HepG2 (cell line): ENCODE results near the gene GNA12. TPM values are rescaled to one million over a fixed set of nuclear protein-coding genes. Genes with fewer than 3 reads are reported as not detected.
"Not testable (repeated sequence)": the region's sequence is repeated elsewhere in the genome, so short reads cannot be mapped to it uniquely, and the experiment has no call there.

Experiments used
- ATAC-seq: fragments of 200-7000 bp; cut with Tn5 transposase; 3 replicates; pipeline ENCODE4 v1.9.1; 2020; ENCODE audit warnings: mild to moderate bottlenecking, moderate library complexity
- BruUV-seq: library from RNA; stranded (reverse); fragments of 400-500 nt; replicated peaks from 2 replicates; lab custom pipeline; 2021; lab: Mats Ljungman, UMichigan
- CTCF ChIA-PET: fragments of 300-600 bp; formaldehyde crosslinking; extraction: SDS; loops from one replicate; lab custom pipeline; 2021; ENCODE audit warnings: low total read pairs, inconsistent platforms, low intra/inter-chr PET ratio; lab: Yijun Ruan, JAX
- POLR2A ChIA-PET: fragments of 350-600 bp; sonication (Branson Sonifier 250); formaldehyde crosslinking; loops from one replicate; lab custom pipeline; 2020; ENCODE audit warnings: antibody characterized with exemption, inconsistent platforms; lab: Yijun Ruan, JAX
- DNase-seq: peaks from one replicate; pipeline ENCODE4 v3.0.0-alpha.2; 2015; ENCODE audit warnings: low spot score
- FAIRE-seq: peaks from 3 replicates; lab custom pipeline; 2011; peaks lifted over from hg19 to GRCh38; lab: Jason Lieb, UNC
- H2AFZ ChIP-seq: one replicate; pipeline ENCODE4 v1.6.1; 2011; ENCODE audit warnings: low read length, inconsistent platforms
- H3K27ac ChIP-seq: fragments of 300-600 bp; 3 replicates; pipeline ENCODE4 v1.8.0; 2011; ENCODE audit warnings: mixed run types, mild to moderate bottlenecking, mixed read lengths, low read length, inconsistent platforms; ENCODE audit not compliant: insufficient read depth; ENCODE audit errors: extremely low read length
- H3K27me3 ChIP-seq, 2 experiments: fragments of 200-600 bp in 1 of 2; 2 replicates in 1 of 2; 3 replicates in 1 of 2; pipeline versions ENCODE4 v1.6.0 to v1.8.0; 2011; ENCODE audit warnings: low read length in 2 of 2, mild to moderate bottlenecking in 2 of 2, moderate library complexity in 2 of 2, inconsistent platforms in 1 of 2; ENCODE audit not compliant: insufficient read depth in 2 of 2, control insufficient read depth in 1 of 2
- H3K36me3 ChIP-seq, 2 experiments: fragments of 200-600 bp in 1 of 2; replicated peaks in 1 of 2; 2 replicates in 1 of 2; 3 replicates in 1 of 2; pipeline versions ENCODE4 v1.5.1 to v1.8.0; 2011; ENCODE audit warnings: low read length in 2 of 2, inconsistent platforms in 1 of 2; ENCODE audit not compliant: insufficient read depth in 2 of 2, control insufficient read depth in 1 of 2
- H3K4me1 ChIP-seq: 2 replicates; pipeline ENCODE4 v1.5.1; 2012; ENCODE audit warnings: low read length, inconsistent platforms; ENCODE audit not compliant: insufficient read depth
- H3K4me2 ChIP-seq: 2 replicates; pipeline ENCODE4 v1.6.0; 2011; ENCODE audit warnings: low read depth, low read length, inconsistent platforms
- H3K4me3 ChIP-seq, 3 experiments: fragments of 200-600 bp in 1 of 3; sonication (generic), shearing (Covaris generic) in 1 of 3; replicated peaks in 1 of 3; 2 replicates each; pipeline ENCODE4 v1.5.1; 2011 to 2016; ENCODE audit warnings: low read length in 3 of 3, inconsistent platforms in 2 of 3, low read depth in 2 of 3, mild to moderate bottlenecking in 2 of 3, control low read depth in 1 of 3, mixed read lengths in 1 of 3; ENCODE audit not compliant: insufficient read depth in 1 of 3
- H3K79me2 ChIP-seq: one replicate; pipeline ENCODE4 v1.6.1; 2011; ENCODE audit warnings: low read length, inconsistent platforms; ENCODE audit not compliant: insufficient read depth
- H3K9ac ChIP-seq: 2 replicates; pipeline ENCODE4 v1.6.0; 2011; ENCODE audit warnings: mild to moderate bottlenecking, low read depth, low read length, inconsistent platforms; ENCODE audit not compliant: insufficient read depth
- H3K9me3 ChIP-seq: 2 replicates; pipeline ENCODE4 v1.5.1; 2012; ENCODE audit warnings: mild to moderate bottlenecking, low read length
- H4K20me1 ChIP-seq: 2 replicates; pipeline ENCODE4 v1.6.0; 2011; ENCODE audit warnings: inconsistent platforms, mild to moderate bottlenecking, low read length, moderate library complexity; ENCODE audit not compliant: insufficient read depth
- ARID2 ChIP-seq: sonication (generic); formaldehyde crosslinking; IDR thresholded peaks from 2 replicates; pipeline ENCODE4 v1.8.1; 2022; ENCODE audit warnings: mild to moderate bottlenecking, missing genetic modification reagents, borderline replicate concordance
- BORCS8-MEF2B ChIP-seq: sonication (generic); formaldehyde crosslinking; IDR thresholded peaks from 2 replicates; pipeline ENCODE4 v1.8.0; 2022; ENCODE audit warnings: mild to moderate bottlenecking, missing genetic modification reagents
- EED ChIP-seq: sonication (generic); formaldehyde crosslinking; IDR thresholded peaks from 2 replicates; pipeline ENCODE4 v1.5.0; 2020; ENCODE audit warnings: mild to moderate bottlenecking, missing genetic modification reagents
- FOXJ3 ChIP-seq: sonication (generic); formaldehyde crosslinking; IDR thresholded peaks from 2 replicates; pipeline ENCODE4 v1.4.0; 2020; ENCODE audit warnings: missing genetic modification reagents, mild to moderate bottlenecking, borderline replicate concordance
- HNF4G ChIP-seq, 2 experiments: sonication (generic) in 1 of 2; formaldehyde crosslinking in 1 of 2; IDR thresholded peaks; 2 replicates each; pipeline versions ENCODE4 v1.4.0 to v1.6.1; 2011 to 2020; ENCODE audit warnings: borderline replicate concordance in 2 of 2, low read depth in 2 of 2, mild to moderate bottlenecking in 2 of 2, low read length in 1 of 2, missing genetic modification reagents in 1 of 2, moderate library complexity in 1 of 2
- whole genome bisulfite sequencing: methylation state at CpG from one replicate; pipeline ENCODE4 v1.1.6; 2017; ENCODE audit warnings: low lambda C conversion rate; 5-methylcytosine and 5-hydroxymethylcytosine counted together
- in situ Hi-C: cut with HindIII; loops from 2 replicates; pipeline ENCODE4 v1.10.0; 2017; ENCODE audit warnings: low pct_unique_long_range_greater_than_20kb; ENCODE audit not compliant: extremely low pct_ligation_motif_present
- intact Hi-C: fragments of 100-400 bp; cut with micrococcal nuclease; formaldehyde crosslinking; loops from one replicate; pipeline ENCODE4 v1.10.0; 2022; ENCODE audit not compliant: unreplicated experiment
- polyA plus RNA-seq, 8 experiments: library from polyadenylated mRNA; depleted of rRNA in 3 of 8; stranded (reverse) in 7 of 8; unstranded in 1 of 8; fragments of >200 nt; fragmentation: Illumina TruSeq in 4 of 8; extraction: Trizol in 4 of 8; gene quantifications; 2 replicates each; pipeline versions ENCODE4 v1.2.1 to v1.2.3, GENCODE V29; 2011 to 2016; ENCODE audit warnings: low read depth in 4 of 8, missing spikeins in 1 of 8, mixed read lengths in 1 of 8; ENCODE audit not compliant: insufficient read depth in 1 of 8
- total RNA-seq, 5 experiments: library from RNA; depleted of rRNA; stranded (reverse); fragments of >200 nt; fragmentation: Illumina TruSeq; extraction: Trizol; gene quantifications; 2 replicates each; pipeline ENCODE4 v1.2.3, GENCODE V29; 2016; ENCODE audit warnings: low read depth in 1 of 5
- TF ChIP-seq, protein P1 (sequence below): sonication (generic); formaldehyde crosslinking; IDR thresholded peaks from 2 replicates; pipeline ENCODE4 v1.4.0; 2020; ENCODE audit warnings: missing genetic modification reagents, borderline replicate concordance

Gene GNA12
- total and polyA plus RNA-seq, 2 of the 13 experiments (the other 11 are each of a cell fraction or from before 2014, with no cell fraction given), result 16.2 to 50.9 TPM

GRCh38 chr7:2692543-2692942 is 151.6 kb downstream of the GNA12 start:
- TF ChIP-seq FOXJ3 (CRISPR knock-in tag) (no peak), BORCS8-MEF2B (CRISPR knock-in tag) (no peak), ARID2 (CRISPR knock-in tag) (no peak), EED (CRISPR knock-in tag) (0 out of 2 replicates have a peak, but pooled peaks have one; percentile 39), HNF4G (IDR thresholded peaks at IDR 0.05; ENCODE audit: borderline replicate concordance, low read depth, low read length) (peak; percentile 29; the same call in 1 of the 2 replicates), HNF4G (CRISPR knock-in tag; IDR thresholded peaks at IDR 0.05; ENCODE audit: borderline replicate concordance, low read depth) (no peak)
- TF ChIP-seq, protein P1, sequence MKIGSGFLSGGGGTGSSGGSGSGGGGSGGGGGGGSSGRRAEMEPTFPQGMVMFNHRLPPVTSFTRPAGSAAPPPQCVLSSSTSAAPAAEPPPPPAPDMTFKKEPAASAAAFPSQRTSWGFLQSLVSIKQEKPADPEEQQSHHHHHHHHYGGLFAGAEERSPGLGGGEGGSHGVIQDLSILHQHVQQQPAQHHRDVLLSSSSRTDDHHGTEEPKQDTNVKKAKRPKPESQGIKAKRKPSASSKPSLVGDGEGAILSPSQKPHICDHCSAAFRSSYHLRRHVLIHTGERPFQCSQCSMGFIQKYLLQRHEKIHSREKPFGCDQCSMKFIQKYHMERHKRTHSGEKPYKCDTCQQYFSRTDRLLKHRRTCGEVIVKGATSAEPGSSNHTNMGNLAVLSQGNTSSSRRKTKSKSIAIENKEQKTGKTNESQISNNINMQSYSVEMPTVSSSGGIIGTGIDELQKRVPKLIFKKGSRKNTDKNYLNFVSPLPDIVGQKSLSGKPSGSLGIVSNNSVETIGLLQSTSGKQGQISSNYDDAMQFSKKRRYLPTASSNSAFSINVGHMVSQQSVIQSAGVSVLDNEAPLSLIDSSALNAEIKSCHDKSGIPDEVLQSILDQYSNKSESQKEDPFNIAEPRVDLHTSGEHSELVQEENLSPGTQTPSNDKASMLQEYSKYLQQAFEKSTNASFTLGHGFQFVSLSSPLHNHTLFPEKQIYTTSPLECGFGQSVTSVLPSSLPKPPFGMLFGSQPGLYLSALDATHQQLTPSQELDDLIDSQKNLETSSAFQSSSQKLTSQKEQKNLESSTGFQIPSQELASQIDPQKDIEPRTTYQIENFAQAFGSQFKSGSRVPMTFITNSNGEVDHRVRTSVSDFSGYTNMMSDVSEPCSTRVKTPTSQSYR (CRISPR knock-in tag), result no peak
- no TSS peak for BruUV-seq
- Histone ChIP-seq H3K4me2 (peak overlapping the region; percentile 85), H3K4me3 (peak overlapping the region in 1 of 3 experiments; percentile 58; a peak in 1 of 6 replicates), H4K20me1 (no peaks in the 10 kb centered on the region), H3K9ac (no peak overlapping the region), H3K36me3 (no peaks in the 10 kb centered on the region), H2AFZ (no peak overlapping the region), H3K9me3 (no peaks in the 10 kb centered on the region), H3K4me1 (peaks cover 43% of the 10 kb centered on the region), H3K27me3 (peaks cover 14 to 52% of the 10 kb centered on the region in 2 experiments), H3K79me2 (no peaks in the 10 kb centered on the region), H3K27ac (no peak overlapping the region)
- no peak for DNase-seq
- 20% methylated on average over 13 of the region's 14 CpGs for WGBS
- intact Hi-C loops, result no loop called here
- in situ Hi-C loops, result no loop called here
- ATAC-seq, result no peak
- POLR2A ChIA-PET, result interaction anchor here (0.6 to 1.8 kb wide), 3 partner anchors 10 to 137 kb away, joined by 3 to 4 read pairs (median 3); partner anchors contain the start of gene BRAT1
- no peak for FAIRE-seq
- CTCF ChIA-PET, result no interaction called here

DNA sequence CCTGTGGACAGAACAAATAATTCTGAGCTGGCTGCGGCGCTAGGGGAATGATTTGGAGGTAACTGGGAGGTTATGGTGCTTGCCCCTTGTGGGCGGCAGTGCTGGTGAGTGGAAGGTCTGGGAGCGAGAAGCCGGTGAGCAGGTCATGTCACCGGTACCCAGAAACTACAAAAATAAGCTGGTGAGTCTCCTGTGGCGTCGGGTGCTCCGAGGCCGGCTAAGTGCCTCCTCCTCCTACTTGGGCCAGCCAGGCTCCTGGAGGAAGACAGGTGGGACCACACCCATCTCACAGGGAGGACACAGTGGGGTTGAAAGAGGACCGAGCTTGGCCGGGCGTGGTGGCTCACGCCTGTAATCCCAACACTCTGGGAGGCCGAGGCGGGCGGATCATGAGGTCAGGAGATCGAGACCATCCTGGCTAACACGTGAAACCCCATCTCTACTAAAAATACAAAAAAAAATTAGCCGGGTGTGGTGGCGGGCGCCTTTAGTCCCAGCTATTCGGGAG is 152.1 kb downstream of the GNA12 start:
- H3K79me2 ChIP-seq, ATAC-seq, H3K27ac ChIP-seq, CTCF ChIA-PET, intact Hi-C loops, H4K20me1 ChIP-seq, H3K36me3 ChIP-seq, in situ Hi-C loops, FAIRE-seq, DNase-seq, BruUV-seq, H2AFZ ChIP-seq, H3K9ac ChIP-seq, H3K9me3 ChIP-seq: not testable (repeated sequence)
- H3K27me3 ChIP-seq, result peaks cover 18 to 58% of the 10 kb centered on the region in 2 experiments
- peaks cover 43% of the 10 kb centered on the region for H3K4me1 ChIP-seq
- POLR2A ChIA-PET, result interaction anchor here (0.6 to 1.8 kb wide), 3 partner anchors 10 to 136 kb away, joined by 3 to 4 read pairs (median 3); partner anchors contain the start of gene BRAT1
- 45% methylated on average over 15 of the region's 23 CpGs for WGBS
- H3K4me2 ChIP-seq, result peak overlapping the region; percentile 57; the same call in 1 of the 2 replicates
- H3K4me3 ChIP-seq, result peak overlapping the region in 1 of 3 experiments; percentile 25; a peak in 1 of 6 replicates
